ENCODE results near the gene GAPDH. TPM values are rescaled to one million over a fixed set of nuclear protein-coding genes. Genes with fewer than 3 reads are reported as not detected.

Gene GAPDH
- total RNA-seq, 1 experiment from 2014 or later: 12,621 TPM

- no peak for DNase-seq (ENCODE audit: low read depth)
These were observed 5.6 kb upstream of the GAPDH start for GRCh38 chr12:6528539-6529235.

- no peak for DNase-seq (ENCODE audit: low read depth)
These were observed 5.0 kb upstream of the GAPDH start for GRCh38 chr12:6529291-6529737.

DNA sequence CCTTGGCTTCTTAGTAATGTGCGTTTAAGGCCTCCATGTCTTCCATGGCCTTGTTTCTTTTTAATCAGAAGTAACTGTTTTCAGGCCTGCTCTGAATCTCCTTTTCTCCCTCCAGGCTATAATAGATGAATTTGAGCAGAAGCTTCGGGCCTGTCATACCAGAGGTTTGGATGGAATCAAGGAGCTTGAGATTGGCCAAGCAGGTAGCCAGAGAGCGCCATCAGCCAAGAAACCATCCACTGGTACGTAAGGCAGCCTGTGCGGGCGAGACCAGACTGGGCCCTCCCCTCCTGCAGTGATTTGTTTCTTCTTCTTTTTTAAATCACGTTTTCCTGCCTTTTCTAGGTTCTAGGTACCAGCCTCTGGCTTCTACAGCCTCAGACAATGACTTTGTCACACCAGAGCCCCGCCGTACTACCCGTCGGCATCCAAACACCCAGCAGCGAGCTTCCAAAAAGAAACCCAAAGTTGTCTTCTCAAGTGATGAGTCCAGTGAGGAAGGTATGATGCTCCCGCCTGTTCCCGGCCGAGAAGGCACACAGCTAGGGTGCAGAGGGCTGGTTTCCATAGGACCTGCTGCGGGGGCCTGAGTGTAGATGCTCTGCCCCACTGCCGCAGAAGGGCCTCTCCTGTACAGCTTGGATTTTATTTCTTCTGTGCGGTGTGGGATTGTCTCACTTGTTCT is 3.6 kb upstream of the GAPDH start:
- no peak for DNase-seq (ENCODE audit: low read depth)

DNA sequence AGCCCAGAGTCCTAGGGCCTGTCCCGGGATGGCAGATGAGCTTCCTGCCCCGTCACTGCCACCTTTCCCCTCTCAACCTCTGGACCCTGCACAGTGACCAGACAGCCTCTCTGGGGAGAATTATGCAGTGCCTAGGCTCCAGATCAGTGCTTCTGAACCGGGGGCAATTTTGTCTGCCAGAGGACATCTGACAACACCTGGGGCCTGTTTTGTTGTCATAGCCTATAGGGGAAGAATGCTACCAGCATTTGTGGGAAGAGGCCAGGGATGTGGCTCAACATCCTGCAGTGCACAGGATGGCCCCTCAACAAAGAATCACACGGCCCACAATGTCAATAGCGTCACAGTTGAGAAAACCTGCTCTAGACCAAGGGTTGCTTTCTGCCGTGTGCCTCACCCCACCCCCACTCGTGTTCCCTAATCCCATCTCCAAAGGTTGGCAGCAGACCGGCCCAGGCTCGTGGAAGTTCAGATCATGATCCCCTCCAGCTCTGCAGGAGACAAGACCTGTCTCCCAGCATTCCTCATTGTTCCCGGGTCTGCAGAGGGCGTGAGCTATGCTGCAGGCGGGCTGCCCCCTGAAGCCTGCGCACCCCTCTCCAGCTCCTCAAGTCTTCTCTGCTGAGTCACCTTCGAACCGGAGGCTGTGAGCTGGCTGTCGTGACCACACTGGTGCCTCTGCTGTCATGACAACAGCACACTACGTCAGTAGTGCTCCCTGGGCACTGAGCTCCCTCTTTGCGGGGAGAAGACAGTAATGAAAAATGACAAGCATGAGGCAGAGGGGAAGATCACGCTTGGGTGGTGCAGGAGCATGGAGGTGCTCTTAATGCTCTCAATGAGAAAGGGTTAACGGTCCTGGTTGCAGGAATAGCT is 2.0 kb upstream of the GAPDH start:
- peak; percentile 98 for DNase-seq (ENCODE audit: low read depth)

DNA sequence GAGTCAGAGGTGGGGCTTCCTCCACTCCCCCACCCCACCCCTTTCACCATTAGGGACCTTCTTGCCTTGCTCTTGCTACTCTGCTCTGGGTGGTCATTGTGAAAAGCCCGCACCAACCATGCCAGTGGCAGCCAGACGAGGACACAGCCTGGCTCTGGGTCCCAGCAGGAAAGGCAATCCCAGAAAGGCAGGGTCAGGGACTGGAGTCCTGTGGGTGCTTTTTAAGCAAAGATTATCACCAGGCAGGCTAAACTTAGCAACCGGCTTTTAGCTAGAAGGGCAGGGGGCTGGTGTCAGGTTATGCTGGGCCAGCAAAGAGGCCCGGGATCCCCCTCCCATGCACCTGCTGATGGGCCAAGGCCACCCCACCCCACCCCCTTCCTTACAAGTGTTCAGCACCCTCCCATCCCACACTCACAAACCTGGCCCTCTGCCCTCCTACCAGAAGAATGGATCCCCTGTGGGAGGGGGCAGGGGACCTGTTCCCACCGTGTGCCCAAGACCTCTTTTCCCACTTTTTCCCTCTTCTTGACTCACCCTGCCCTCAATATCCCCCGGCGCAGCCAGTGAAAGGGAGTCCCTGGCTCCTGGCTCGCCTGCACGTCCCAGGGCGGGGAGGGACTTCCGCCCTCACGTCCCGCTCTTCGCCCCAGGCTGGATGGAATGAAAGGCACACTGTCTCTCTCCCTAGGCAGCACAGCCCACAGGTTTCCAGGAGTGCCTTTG is 1.2 kb upstream of the GAPDH start:
- DNase-seq (ENCODE audit: low read depth): peak; percentile 82

GRCh38 chr12:6533653-6533922 is 729 bp upstream of the GAPDH start:
- no peak for DNase-seq (ENCODE audit: low read depth)

- no peak for DNase-seq (ENCODE audit: low read depth)
These were observed 303 bp downstream of the GAPDH start for GRCh38 chr12:6534695-6534944.

GRCh38 chr12:6534945-6535696 is 804 bp downstream of the GAPDH start:
- peak; percentile 78 for DNase-seq (ENCODE audit: low read depth)

GRCh38 chr12:6535697-6535946 is 1.3 kb downstream of the GAPDH start:
- DNase-seq (ENCODE audit: low read depth): no peak

- DNase-seq (ENCODE audit: low read depth): peak; percentile 21
These were observed 1.9 kb downstream of the GAPDH start for GRCh38 chr12:6535960-6536847.

DNA sequence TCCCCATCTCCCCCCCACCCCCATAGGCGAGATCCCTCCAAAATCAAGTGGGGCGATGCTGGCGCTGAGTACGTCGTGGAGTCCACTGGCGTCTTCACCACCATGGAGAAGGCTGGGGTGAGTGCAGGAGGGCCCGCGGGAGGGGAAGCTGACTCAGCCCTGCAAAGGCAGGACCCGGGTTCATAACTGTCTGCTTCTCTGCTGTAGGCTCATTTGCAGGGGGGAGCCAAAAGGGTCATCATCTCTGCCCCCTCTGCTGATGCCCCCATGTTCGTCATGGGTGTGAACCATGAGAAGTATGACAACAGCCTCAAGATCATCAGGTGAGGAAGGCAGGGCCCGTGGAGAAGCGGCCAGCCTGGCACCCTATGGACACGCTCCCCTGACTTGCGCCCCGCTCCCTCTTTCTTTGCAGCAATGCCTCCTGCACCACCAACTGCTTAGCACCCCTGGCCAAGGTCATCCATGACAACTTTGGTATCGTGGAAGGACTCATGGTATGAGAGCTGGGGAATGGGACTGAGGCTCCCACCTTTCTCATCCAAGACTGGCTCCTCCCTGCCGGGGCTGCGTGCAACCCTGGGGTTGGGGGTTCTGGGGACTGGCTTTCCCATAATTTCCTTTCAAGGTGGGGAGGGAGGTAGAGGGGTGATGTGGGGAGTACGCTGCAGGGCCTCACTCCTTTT is 2.7 kb downstream of the GAPDH start:
- peak; percentile 53 for DNase-seq (ENCODE audit: low read depth)

DNA sequence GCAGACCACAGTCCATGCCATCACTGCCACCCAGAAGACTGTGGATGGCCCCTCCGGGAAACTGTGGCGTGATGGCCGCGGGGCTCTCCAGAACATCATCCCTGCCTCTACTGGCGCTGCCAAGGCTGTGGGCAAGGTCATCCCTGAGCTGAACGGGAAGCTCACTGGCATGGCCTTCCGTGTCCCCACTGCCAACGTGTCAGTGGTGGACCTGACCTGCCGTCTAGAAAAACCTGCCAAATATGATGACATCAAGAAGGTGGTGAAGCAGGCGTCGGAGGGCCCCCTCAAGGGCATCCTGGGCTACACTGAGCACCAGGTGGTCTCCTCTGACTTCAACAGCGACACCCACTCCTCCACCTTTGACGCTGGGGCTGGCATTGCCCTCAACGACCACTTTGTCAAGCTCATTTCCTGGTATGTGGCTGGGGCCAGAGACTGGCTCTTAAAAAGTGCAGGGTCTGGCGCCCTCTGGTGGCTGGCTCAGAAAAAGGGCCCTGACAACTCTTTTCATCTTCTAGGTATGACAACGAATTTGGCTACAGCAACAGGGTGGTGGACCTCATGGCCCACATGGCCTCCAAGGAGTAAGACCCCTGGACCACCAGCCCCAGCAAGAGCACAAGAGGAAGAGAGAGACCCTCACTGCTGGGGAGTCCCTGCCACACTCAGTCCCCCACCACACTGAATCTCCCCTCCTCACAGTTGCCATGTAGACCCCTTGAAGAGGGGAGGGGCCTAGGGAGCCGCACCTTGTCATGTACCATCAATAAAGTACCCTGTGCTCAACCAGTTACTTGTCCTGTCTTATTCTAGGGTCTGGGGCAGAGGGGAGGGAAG is 3.5 kb downstream of the GAPDH start:
- DNase-seq (ENCODE audit: low read depth): peak; percentile 69

- DNase-seq (ENCODE audit: low read depth): peak; percentile 74
These were observed 4.3 kb downstream of the GAPDH start for GRCh38 chr12:6538420-6539313.

- peak; percentile 75 for DNase-seq (ENCODE audit: low read depth)
These were observed 5.0 kb downstream of the GAPDH start for GRCh38 chr12:6539314-6539682.

- DNase-seq (ENCODE audit: low read depth): peak; percentile 28
These were observed 5.4 kb downstream of the GAPDH start for GRCh38 chr12:6539707-6540134.

DNA sequence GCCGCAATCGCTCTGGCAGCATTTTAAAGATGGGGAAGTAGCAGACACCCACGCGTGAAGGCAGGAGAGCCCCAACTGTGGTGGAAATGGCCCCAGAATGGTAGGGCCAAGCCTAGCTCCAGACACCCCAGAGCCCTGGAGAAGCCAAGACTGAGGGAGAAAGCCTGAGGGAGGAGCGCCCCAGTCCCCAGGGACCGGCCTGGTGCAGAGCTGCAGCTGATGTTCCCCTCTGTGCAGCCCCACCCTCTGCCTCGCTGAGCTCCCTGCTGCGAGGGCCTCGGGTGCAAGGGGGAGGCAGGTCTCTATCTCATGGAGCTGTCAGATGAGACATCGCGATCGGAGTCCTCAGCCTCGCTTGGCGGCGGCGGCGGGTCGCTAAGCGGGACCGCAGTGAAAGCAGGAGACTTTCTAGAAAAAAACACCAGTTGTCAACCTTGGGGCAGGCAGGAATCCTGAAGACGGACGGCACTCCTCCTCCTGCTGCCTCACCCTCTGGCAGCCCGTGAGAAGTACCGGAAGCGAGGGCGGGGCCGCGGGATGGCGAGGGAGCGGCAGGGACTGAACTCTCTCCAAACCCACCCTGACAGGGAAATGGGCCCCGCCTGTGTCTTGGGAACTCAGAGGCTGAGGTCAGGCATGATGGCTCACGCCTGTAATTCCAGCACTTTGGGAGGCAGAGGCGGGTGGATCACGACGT is 6.0 kb downstream of the GAPDH start:
- DNase-seq (ENCODE audit: low read depth): peak; percentile 98
